Astrocyte (in vitro differentiated cells and primary cell): ENCODE measurements around the gene TIMP2. TPM values are rescaled to one million over a fixed set of nuclear protein-coding genes. Genes with fewer than 3 reads are reported as not detected.

Experiments
- DNase-seq: peaks from one replicate; pipeline ENCODE4 v3.0.0-alpha.2; 2010; ENCODE audit warnings: low read depth
- FAIRE-seq: peaks from 2 replicates; lab custom pipeline; 2011; peaks lifted over from hg19 to GRCh38; lab: Jason Lieb, UNC
- H2AFZ ChIP-seq: 2 replicates; pipeline ENCODE4 v1.6.0; 2012; ENCODE audit warnings: low read depth, low read length, inconsistent platforms
- H3K27ac ChIP-seq: 2 replicates; pipeline ENCODE4 v1.5.1; 2011; ENCODE audit warnings: low read depth, low read length, inconsistent platforms
- H3K27me3 ChIP-seq: 2 replicates; pipeline ENCODE4 v1.6.0; 2011; ENCODE audit warnings: low read length, inconsistent platforms; ENCODE audit not compliant: insufficient read depth
- H3K36me3 ChIP-seq: 2 replicates; pipeline ENCODE4 v1.5.1; 2011; ENCODE audit warnings: low read length, inconsistent platforms; ENCODE audit not compliant: insufficient read depth
- H3K4me1 ChIP-seq: 2 replicates; pipeline ENCODE4 v1.5.1; 2011; ENCODE audit warnings: low read length, inconsistent platforms; ENCODE audit not compliant: insufficient read depth
- H3K4me2 ChIP-seq: 2 replicates; pipeline ENCODE4 v1.6.0; 2012; ENCODE audit warnings: low read length, inconsistent platforms
- H3K4me3 ChIP-seq: 2 replicates; pipeline ENCODE4 v1.5.1; 2011; ENCODE audit warnings: low read depth, mild to moderate bottlenecking, low read length, inconsistent platforms; ENCODE audit not compliant: insufficient read depth
- H3K79me2 ChIP-seq: 2 replicates; pipeline ENCODE4 v1.6.0; 2012; ENCODE audit warnings: mild to moderate bottlenecking, low read length, inconsistent platforms; ENCODE audit not compliant: insufficient read depth
- H3K9ac ChIP-seq: 2 replicates; pipeline ENCODE4 v1.6.0; 2012; ENCODE audit warnings: mild to moderate bottlenecking, low read length, inconsistent platforms
- H3K9me3 ChIP-seq: 2 replicates; pipeline ENCODE4 v1.5.1; 2012; ENCODE audit warnings: low read depth, mild to moderate bottlenecking, low read length, inconsistent platforms; ENCODE audit not compliant: insufficient read depth
- H4K20me1 ChIP-seq: 2 replicates; pipeline ENCODE4 v1.6.0; 2012; ENCODE audit warnings: low read length, inconsistent platforms; ENCODE audit not compliant: insufficient read depth
- H3K27ac Mint-ChIP-seq: one replicate; pipeline ENCODE4 v1.8.0; 2021; ENCODE audit warnings: mild to moderate bottlenecking, mixed read lengths; ENCODE audit not compliant: unreplicated experiment
- H3K27me3 Mint-ChIP-seq: one replicate; pipeline ENCODE4 v1.8.0; 2021; ENCODE audit warnings: low read depth, mixed read lengths; ENCODE audit not compliant: unreplicated experiment
- H3K36me3 Mint-ChIP-seq: one replicate; pipeline ENCODE4 v1.8.0; 2021; ENCODE audit warnings: low read depth, mixed read lengths; ENCODE audit not compliant: unreplicated experiment
- H3K4me1 Mint-ChIP-seq: one replicate; pipeline ENCODE4 v1.8.0; 2021; ENCODE audit warnings: low read depth, mixed read lengths; ENCODE audit not compliant: unreplicated experiment
- H3K4me3 Mint-ChIP-seq: one replicate; pipeline ENCODE4 v1.8.0; 2021; ENCODE audit warnings: mild to moderate bottlenecking, moderate library complexity, mixed read lengths; ENCODE audit not compliant: unreplicated experiment
- H3K9me3 Mint-ChIP-seq: one replicate; pipeline ENCODE4 v1.8.0; 2021; ENCODE audit warnings: mild to moderate bottlenecking, mixed read lengths; ENCODE audit not compliant: unreplicated experiment
- EZH2 ChIP-seq: IDR thresholded peaks from 2 replicates; pipeline ENCODE4 v1.6.1; 2012; ENCODE audit warnings: mild to moderate bottlenecking, low read length, inconsistent platforms; ENCODE audit not compliant: insufficient read depth
- total RNA-seq: library from RNA; stranded (reverse); gene quantifications from 2 replicates; pipeline ENCODE4 v1.2.1, GENCODE V29; 2021
- TF ChIP-seq, protein P1 (sequence below): IDR thresholded peaks from 2 replicates; pipeline ENCODE4 v1.5.1; 2011; ENCODE audit warnings: low read depth, mild to moderate bottlenecking, inconsistent platforms, low read length, moderate library complexity; ENCODE audit not compliant: insufficient read depth

The TIMP2 gene
- total RNA-seq, 1 donor from 2014 or later = 184 TPM

DNA sequence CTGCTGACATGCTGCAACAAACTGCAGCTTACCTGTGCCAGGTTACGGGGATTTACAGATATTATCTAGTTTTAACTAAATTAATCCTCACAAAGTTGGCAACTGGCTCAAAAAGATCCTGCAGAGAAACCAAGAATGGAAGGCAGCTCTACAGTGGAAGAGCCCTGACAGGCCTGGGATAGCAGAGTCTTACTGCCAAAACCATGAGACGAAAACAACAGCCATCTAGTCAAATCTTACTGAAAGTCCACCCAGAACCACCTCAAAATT is 92.7 kb downstream of the TIMP2 start:
- Histone ChIP-seq H3K4me2 (no peak overlapping the region), H3K36me3 (peaks cover 65% of the 10 kb centered on the region), H3K4me1 (peaks cover 3% of the 10 kb centered on the region), H3K9me3 (no peaks in the 10 kb centered on the region), H3K27me3 (no peaks in the 10 kb centered on the region), H3K79me2 (peaks cover 89% of the 10 kb centered on the region), H3K9ac (no peak overlapping the region), H2AFZ (no peak overlapping the region), H3K27ac (no peak overlapping the region), H4K20me1 (peaks cover 64% of the 10 kb centered on the region), H3K4me3 (no peak overlapping the region)
- Mint-ChIP-seq H3K4me3 (no peak overlapping the region), H3K36me3 (peaks cover 31% of the 10 kb centered on the region), H3K27me3 (no peaks in the 10 kb centered on the region), H3K4me1 (peaks cover 5% of the 10 kb centered on the region), H3K27ac (no peak overlapping the region), H3K9me3 (no peaks in the 10 kb centered on the region)
- DNase-seq (no peak), FAIRE-seq (no peak)
- no peak for TF ChIP-seq EZH2
- TF ChIP-seq, protein P1, sequence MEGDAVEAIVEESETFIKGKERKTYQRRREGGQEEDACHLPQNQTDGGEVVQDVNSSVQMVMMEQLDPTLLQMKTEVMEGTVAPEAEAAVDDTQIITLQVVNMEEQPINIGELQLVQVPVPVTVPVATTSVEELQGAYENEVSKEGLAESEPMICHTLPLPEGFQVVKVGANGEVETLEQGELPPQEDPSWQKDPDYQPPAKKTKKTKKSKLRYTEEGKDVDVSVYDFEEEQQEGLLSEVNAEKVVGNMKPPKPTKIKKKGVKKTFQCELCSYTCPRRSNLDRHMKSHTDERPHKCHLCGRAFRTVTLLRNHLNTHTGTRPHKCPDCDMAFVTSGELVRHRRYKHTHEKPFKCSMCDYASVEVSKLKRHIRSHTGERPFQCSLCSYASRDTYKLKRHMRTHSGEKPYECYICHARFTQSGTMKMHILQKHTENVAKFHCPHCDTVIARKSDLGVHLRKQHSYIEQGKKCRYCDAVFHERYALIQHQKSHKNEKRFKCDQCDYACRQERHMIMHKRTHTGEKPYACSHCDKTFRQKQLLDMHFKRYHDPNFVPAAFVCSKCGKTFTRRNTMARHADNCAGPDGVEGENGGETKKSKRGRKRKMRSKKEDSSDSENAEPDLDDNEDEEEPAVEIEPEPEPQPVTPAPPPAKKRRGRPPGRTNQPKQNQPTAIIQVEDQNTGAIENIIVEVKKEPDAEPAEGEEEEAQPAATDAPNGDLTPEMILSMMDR = no peak

DNA sequence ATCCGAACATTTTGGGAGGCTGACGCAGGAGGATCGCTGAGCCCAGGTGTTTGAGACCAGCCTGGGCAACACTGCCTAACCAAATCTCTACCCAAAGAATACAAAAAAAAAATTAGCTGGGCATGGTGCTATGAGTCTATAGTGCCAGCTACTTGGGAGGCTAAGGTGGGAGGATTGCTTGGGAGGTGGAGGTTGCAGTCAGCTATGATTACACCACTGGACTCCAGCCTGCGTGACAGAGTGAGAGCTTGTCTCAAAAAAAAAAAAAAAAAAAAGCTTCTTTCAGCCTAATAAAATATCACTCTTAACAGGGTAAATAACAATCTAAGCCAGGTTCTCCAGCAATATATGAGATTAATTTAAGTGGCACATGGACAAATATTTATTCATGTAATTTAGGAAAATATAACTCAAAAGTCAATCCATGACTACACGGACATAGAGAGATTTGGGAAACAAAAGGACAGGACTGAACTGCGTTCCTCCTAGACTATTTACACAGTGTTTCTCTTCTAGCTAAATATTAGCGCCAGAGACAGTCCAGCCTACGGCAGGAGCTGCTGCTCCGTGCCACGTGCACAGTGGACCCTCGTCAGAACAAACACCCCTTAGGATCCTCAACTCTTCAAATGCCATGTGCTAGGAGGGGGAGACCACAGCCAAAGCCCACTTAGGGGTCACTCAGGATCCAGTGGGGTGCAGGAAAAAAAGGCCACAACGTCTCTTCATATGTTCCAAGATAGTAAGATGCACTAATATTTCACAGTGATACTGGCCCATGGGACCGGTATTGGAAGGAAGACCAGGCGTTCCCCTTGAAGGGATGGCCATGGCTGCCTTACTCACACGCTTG is 93.3 kb downstream of the TIMP2 start:
- H3K36me3 Mint-ChIP-seq = peaks cover 34% of the 10 kb centered on the region
- H3K4me3 Mint-ChIP-seq = no peak overlapping the region
- Histone ChIP-seq H3K9me3 (no peaks in the 10 kb centered on the region), H3K4me2 (no peak overlapping the region), H3K36me3 (peaks cover 64% of the 10 kb centered on the region), H2AFZ (no peak overlapping the region), H3K4me1 (no peaks in the 10 kb centered on the region), H3K27ac (no peak overlapping the region), H3K27me3 (no peaks in the 10 kb centered on the region), H3K79me2 (peaks cover 85% of the 10 kb centered on the region), H3K9ac (no peak overlapping the region), H4K20me1 (peaks cover 59% of the 10 kb centered on the region), H3K4me3 (no peak overlapping the region)
- no peak for DNase-seq
- TF ChIP-seq EZH2 = no peak
- TF ChIP-seq, protein P1 = no peak
- H3K9me3 Mint-ChIP-seq = no peaks in the 10 kb centered on the region
- FAIRE-seq = no peak
- no peaks in the 10 kb centered on the region for H3K27me3 Mint-ChIP-seq
- H3K27ac Mint-ChIP-seq = no peak overlapping the region
- peaks cover 5% of the 10 kb centered on the region for H3K4me1 Mint-ChIP-seq

DNA sequence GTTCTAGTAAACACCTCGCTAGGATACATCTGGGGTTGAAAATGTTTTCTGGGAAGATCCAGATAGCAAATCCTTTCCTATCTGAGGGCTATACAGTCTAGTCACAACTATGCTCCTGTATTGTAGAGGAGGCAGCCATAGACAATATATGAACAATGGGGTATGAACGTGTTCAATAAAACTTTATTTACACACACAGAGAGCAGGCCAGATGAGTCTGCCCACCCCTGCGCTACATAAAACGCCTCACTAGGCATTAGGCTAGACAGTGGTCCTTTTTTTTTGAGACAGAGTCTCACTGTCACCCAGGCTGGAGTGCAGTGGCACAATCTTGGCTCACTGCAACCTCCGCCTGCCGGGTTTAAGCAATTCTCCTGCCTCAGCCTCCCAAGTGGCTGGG is 95.7 kb downstream of the TIMP2 start:
- no peak overlapping the region for H3K27ac Mint-ChIP-seq
- Histone ChIP-seq H3K4me3 (no peak overlapping the region), H3K4me2 (no peak overlapping the region), H3K79me2 (peaks cover 84% of the 10 kb centered on the region), H3K4me1 (peaks cover 3% of the 10 kb centered on the region), H4K20me1 (peaks cover 56% of the 10 kb centered on the region), H2AFZ (no peak overlapping the region), H3K27ac (no peak overlapping the region), H3K27me3 (no peaks in the 10 kb centered on the region), H3K9me3 (no peaks in the 10 kb centered on the region), H3K36me3 (peaks cover 66% of the 10 kb centered on the region), H3K9ac (no peak overlapping the region)
- peaks cover 35% of the 10 kb centered on the region for H3K36me3 Mint-ChIP-seq
- H3K9me3 Mint-ChIP-seq = no peaks in the 10 kb centered on the region
- H3K4me1 Mint-ChIP-seq = peaks cover 10% of the 10 kb centered on the region
- TF ChIP-seq, protein P1 = no peak
- TF ChIP-seq EZH2 = no peak
- H3K4me3 Mint-ChIP-seq = no peak overlapping the region
- no peaks in the 10 kb centered on the region for H3K27me3 Mint-ChIP-seq
- FAIRE-seq (no peak), DNase-seq (no peak)
